AG04450 (cell line): ENCODE measurements around the gene CAPRIN1. TPM values are rescaled to one million over a fixed set of nuclear protein-coding genes. Genes with fewer than 3 reads are reported as not detected.

Experiments used
- CTCF ChIA-PET: fragments of 300-600, 350-600 bp; formaldehyde crosslinking; extraction: SDS; loops from one replicate; lab custom pipeline; 2022; ENCODE audit warnings: antibody characterized with exemption, inconsistent platforms; lab: Charles Lee
- POLR2A ChIA-PET: fragments of 350-600 bp; formaldehyde crosslinking; extraction: SDS; loops from one replicate; lab custom pipeline; 2021; ENCODE audit warnings: antibody characterized with exemption, inconsistent platforms; lab: Yijun Ruan, JAX
- DNase-seq: peaks from one replicate; pipeline ENCODE4 v3.0.0-alpha.2; 2011; ENCODE audit warnings: low read depth, low spot score
- H3K27ac ChIP-seq: one replicate; pipeline ENCODE4 v1.5.1; 2012; ENCODE audit warnings: low read depth, low read length, control low read depth
- H3K27me3 ChIP-seq: one replicate; pipeline ENCODE4 v1.6.0; 2012; ENCODE audit warnings: low read length; ENCODE audit not compliant: control insufficient read depth, insufficient read depth
- H3K4me3 ChIP-seq: 2 replicates; pipeline ENCODE4 v1.5.1; 2011; ENCODE audit warnings: mild to moderate bottlenecking, low read depth, low read length, control low read depth
- H3K9me3 ChIP-seq: 2 replicates; pipeline ENCODE4 v1.5.1; 2012; ENCODE audit warnings: low read length; ENCODE audit not compliant: control insufficient read depth, insufficient read depth
- polyA plus RNA-seq: library from polyadenylated mRNA; depleted of rRNA; stranded (reverse); fragments of >200 nt; gene quantifications from 2 replicates; pipeline ENCODE4 v1.2.3, GENCODE V29; 2011; rRNA removed
- TF ChIP-seq, protein P1 (sequence below): IDR thresholded peaks from 2 replicates; pipeline ENCODE4 v1.5.1; 2011; ENCODE audit warnings: low read depth, low read length, control low read depth, inconsistent platforms

The CAPRIN1 gene
- polyA plus RNA-seq, 1 experiment: 251 TPM

DNA sequence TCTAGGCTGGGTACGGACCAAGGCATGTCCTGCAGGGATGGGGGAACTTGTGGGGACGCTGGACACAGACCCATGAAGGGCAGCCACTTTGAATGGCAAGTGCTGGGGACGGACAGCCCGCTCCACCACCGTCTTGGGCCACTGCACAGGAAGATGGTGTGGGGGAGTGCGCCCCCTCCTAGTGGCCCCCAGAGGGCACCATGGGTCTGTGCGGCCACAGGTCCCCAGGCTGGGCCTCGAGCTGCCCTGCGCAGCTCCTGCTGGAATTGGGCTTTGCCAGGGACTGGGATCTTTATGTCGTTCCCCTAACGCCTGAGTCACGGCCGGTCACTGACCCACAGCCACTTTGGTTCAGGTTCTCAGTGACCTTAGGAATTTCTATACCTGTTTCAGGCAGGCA, 98.3 kb downstream of the CAPRIN1 start:
- Histone ChIP-seq H3K27ac (no peak overlapping the region), H3K27me3 (no peaks in the 10 kb centered on the region), H3K9me3 (no peaks in the 10 kb centered on the region), H3K4me3 (no peak overlapping the region)
- DNase-seq: no peak
- ChIA-PET POLR2A (no interaction called here), CTCF (interaction anchor here (0.5 to 1.9 kb wide), 4 partner anchors 25 to 290 kb away, joined by 4 to 5 read pairs (median 4); no protein-coding TSS in a partner anchor)
- TF ChIP-seq, protein P1, sequence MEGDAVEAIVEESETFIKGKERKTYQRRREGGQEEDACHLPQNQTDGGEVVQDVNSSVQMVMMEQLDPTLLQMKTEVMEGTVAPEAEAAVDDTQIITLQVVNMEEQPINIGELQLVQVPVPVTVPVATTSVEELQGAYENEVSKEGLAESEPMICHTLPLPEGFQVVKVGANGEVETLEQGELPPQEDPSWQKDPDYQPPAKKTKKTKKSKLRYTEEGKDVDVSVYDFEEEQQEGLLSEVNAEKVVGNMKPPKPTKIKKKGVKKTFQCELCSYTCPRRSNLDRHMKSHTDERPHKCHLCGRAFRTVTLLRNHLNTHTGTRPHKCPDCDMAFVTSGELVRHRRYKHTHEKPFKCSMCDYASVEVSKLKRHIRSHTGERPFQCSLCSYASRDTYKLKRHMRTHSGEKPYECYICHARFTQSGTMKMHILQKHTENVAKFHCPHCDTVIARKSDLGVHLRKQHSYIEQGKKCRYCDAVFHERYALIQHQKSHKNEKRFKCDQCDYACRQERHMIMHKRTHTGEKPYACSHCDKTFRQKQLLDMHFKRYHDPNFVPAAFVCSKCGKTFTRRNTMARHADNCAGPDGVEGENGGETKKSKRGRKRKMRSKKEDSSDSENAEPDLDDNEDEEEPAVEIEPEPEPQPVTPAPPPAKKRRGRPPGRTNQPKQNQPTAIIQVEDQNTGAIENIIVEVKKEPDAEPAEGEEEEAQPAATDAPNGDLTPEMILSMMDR: peak; percentile 47

DNA sequence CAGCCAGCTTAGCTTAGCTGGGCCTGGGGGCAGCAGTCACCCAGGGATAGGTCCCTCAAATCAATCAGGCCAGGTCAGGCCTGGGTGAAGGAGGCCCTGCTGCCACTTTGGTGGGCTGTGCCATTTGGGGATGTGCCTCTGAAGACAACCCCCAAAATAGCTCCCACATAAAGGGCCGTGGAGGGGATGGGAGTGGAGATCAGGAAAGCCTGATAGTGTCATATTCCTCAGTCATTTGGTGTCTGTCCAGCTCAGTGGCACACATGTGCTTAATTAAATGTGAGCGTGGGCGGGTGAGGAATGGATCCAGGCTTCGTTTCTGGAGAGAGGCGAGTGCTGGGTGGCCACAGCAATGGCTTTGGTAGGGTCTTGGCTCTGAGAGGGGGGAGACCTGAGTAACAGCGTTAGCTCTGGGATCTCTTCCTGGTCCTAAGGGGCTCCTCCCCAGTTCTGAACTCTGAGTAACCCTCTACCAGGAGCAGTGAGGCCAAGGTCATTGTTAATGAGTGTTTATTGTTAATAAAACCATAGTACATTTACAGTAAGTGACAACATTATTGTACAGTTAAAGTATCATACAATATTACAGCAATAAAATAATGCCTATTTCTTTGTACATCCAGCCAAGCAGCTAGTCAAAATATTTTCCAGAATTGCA, 99.1 kb downstream of the CAPRIN1 start:
- no peaks in the 10 kb centered on the region for H3K9me3 ChIP-seq
- ChIA-PET CTCF (interaction anchor here (0.7 to 1.9 kb wide), 6 partner anchors 22 to 289 kb away, joined by 3 to 5 read pairs (median 4); partner anchors contain the start of gene ABTB2), POLR2A (no interaction called here)
- TF ChIP-seq, protein P1: no peak
- H3K27ac ChIP-seq: no peak overlapping the region
- DNase-seq: no peak
- no peaks in the 10 kb centered on the region for H3K27me3 ChIP-seq
- H3K4me3 ChIP-seq: no peak overlapping the region

Other genes with a start within 250 kb of the CAPRIN1 start
- gene LMO2, start 159.7 kb upstream of the CAPRIN1 start, polyA plus RNA-seq: 0.05 TPM in 1 of 2 replicates, not detected in the other
- gene NAT10, start 53.9 kb downstream of the CAPRIN1 start, polyA plus RNA-seq: 30.2 and 30.5 TPM in 2 replicates